SK-N-SH (cell line): ENCODE measurements around the gene SPRED2. TPM values are rescaled to one million over a fixed set of nuclear protein-coding genes. Genes with fewer than 3 reads are reported as not detected.

ENCODE experiments used
- CTCF ChIA-PET: fragments of 300-600, 350-600 bp; formaldehyde crosslinking; extraction: SDS; loops from one replicate; lab custom pipeline; 2021; lab: Yijun Ruan, JAX
- POLR2A ChIA-PET: fragments of 350-600 bp; sonication (Branson Sonifier 250); formaldehyde crosslinking; extraction: SDS; loops from one replicate; lab custom pipeline; 2020; ENCODE audit warnings: antibody characterized with exemption, inconsistent platforms; lab: Yijun Ruan, JAX
- DNase-seq: peaks from one replicate; pipeline ENCODE4 v3.0.0; 2012
- H2AFZ ChIP-seq: fragments of 200-600 bp; sonication (generic); 2 replicates; pipeline ENCODE4 v1.8.1; 2016; ENCODE audit warnings: antibody characterized with exemption, mild to moderate bottlenecking, low read depth
- H3F3A ChIP-seq: fragments of 200-600 bp; sonication (generic); replicated peaks from 2 replicates; pipeline ENCODE3; 2016; ENCODE audit warnings: antibody characterized with exemption, mild to moderate bottlenecking; ENCODE audit not compliant: insufficient read depth
- H3K27ac ChIP-seq, 2 experiments: fragments of 200-500 bp in 1 of 2; fragments of 200-600 bp in 1 of 2; sonication (Bioruptor generic) in 1 of 2; sonication (generic), shearing (Covaris generic) in 1 of 2; 2 replicates each; pipeline versions ENCODE4 v1.5.1 to v1.6.1; 2014 to 2016; ENCODE audit warnings: low read depth in 2 of 2, inconsistent platforms in 1 of 2, low read length in 1 of 2, mild to moderate bottlenecking in 1 of 2, mixed read lengths in 1 of 2
- H3K27me3 ChIP-seq: fragments of 200-600 bp; sonication (generic), shearing (Covaris generic); 2 replicates; pipeline ENCODE4 v1.6.1; 2016; ENCODE audit warnings: mixed run types; ENCODE audit not compliant: insufficient read depth
- H3K36me3 ChIP-seq, 2 experiments: fragments of 200-500 bp in 1 of 2; fragments of 200-600 bp in 1 of 2; sonication (Bioruptor generic) in 1 of 2; sonication (generic) in 1 of 2; replicated peaks in 1 of 2; 2 replicates each; pipeline versions ENCODE3 to v1.5.1; 2014 to 2016; ENCODE audit warnings: low read length in 1 of 2, mild to moderate bottlenecking in 1 of 2; ENCODE audit not compliant: insufficient read depth in 2 of 2, control insufficient read depth in 1 of 2
- H3K4me1 ChIP-seq, 2 experiments: fragments of 200-500 bp in 1 of 2; fragments of 200-600 bp in 1 of 2; sonication (Bioruptor generic) in 1 of 2; sonication (generic), shearing (Covaris generic) in 1 of 2; 2 replicates each; pipeline versions ENCODE4 v1.5.1 to v1.6.1; 2014 to 2016; ENCODE audit warnings: low read depth in 1 of 2, low read length in 1 of 2, mixed run types in 1 of 2; ENCODE audit not compliant: insufficient read depth in 2 of 2, control insufficient read depth in 1 of 2
- H3K4me2 ChIP-seq: fragments of 200-600 bp; sonication (generic), shearing (Covaris generic); 2 replicates; pipeline ENCODE4 v1.6.1; 2017; ENCODE audit warnings: mixed run types
- H3K4me3 ChIP-seq, 2 experiments: fragments of 200-500 bp in 1 of 2; fragments of 200-600 bp in 1 of 2; sonication (Bioruptor generic) in 1 of 2; sonication (generic), shearing (Covaris generic) in 1 of 2; 2 replicates each; pipeline versions ENCODE4 v1.5.1 to v1.8.1; 2014 to 2016; ENCODE audit warnings: low read depth in 2 of 2, inconsistent platforms in 1 of 2, low read length in 1 of 2, mild to moderate bottlenecking in 1 of 2, mixed read lengths in 1 of 2, moderate library complexity in 1 of 2
- H3K79me2 ChIP-seq: fragments of 200-600 bp; sonication (generic); 2 replicates; pipeline ENCODE4 v1.8.1; 2017; ENCODE audit warnings: mild to moderate bottlenecking; ENCODE audit not compliant: insufficient read depth
- H3K9ac ChIP-seq: fragments of 200-600 bp; sonication (generic); 2 replicates; pipeline ENCODE4 v1.6.1; 2017; ENCODE audit warnings: mixed run types
- H3K9me2 ChIP-seq: fragments of 200-600 bp; sonication (generic); 2 replicates; pipeline ENCODE4 v1.6.1; 2017; ENCODE audit warnings: mixed run types
- H3K9me3 ChIP-seq: fragments of 200-600 bp; sonication (generic); 2 replicates; pipeline ENCODE4 v1.6.1; 2017; ENCODE audit warnings: mixed run types, mild to moderate bottlenecking, moderate library complexity
- H4K20me1 ChIP-seq: fragments of 200-600 bp; sonication (generic); 2 replicates; pipeline ENCODE4 v1.6.1; 2017; ENCODE audit warnings: mild to moderate bottlenecking, mixed run types; ENCODE audit not compliant: insufficient read depth
- EP300 ChIP-seq, 2 experiments: IDR thresholded peaks; 2 replicates each; pipeline versions ENCODE4 v1.4.0 to v1.6.1; 2012; ENCODE audit warnings: borderline replicate concordance in 1 of 2, low read depth in 1 of 2, low read length in 1 of 2
- FOXM1 ChIP-seq: IDR thresholded peaks from 2 replicates; pipeline ENCODE4 v1.4.0; 2012; ENCODE audit warnings: low read depth, mild to moderate bottlenecking
- GATA2 ChIP-seq: sonication (generic); formaldehyde crosslinking; IDR thresholded peaks from 2 replicates; pipeline ENCODE4 v1.5.0; 2020; ENCODE audit warnings: mild to moderate bottlenecking, missing genetic modification reagents
- IRF3 ChIP-seq: fragments of 150-350 bp; IDR thresholded peaks from 2 replicates; pipeline ENCODE4 v1.6.1; 2016; ENCODE audit warnings: mild to moderate bottlenecking, low read depth, low read length
- MAX ChIP-seq: IDR thresholded peaks from 2 replicates; pipeline ENCODE4 v1.4.0; 2012; ENCODE audit warnings: low read depth
- MEF2A ChIP-seq: IDR thresholded peaks from 2 replicates; pipeline ENCODE4 v1.4.0; 2012; ENCODE audit warnings: low read depth, borderline replicate concordance
- NRF1 ChIP-seq: IDR thresholded peaks from 2 replicates; pipeline ENCODE4 v1.6.1; 2012; ENCODE audit warnings: low read depth, mild to moderate bottlenecking, low read length
- PBX3 ChIP-seq: IDR thresholded peaks from 2 replicates; pipeline ENCODE4; 2012
- RCOR1 ChIP-seq: fragments of 150-350 bp; IDR thresholded peaks from 2 replicates; pipeline ENCODE4 v1.6.1; 2017; ENCODE audit warnings: antibody characterized with exemption, low read length
- RFX5 ChIP-seq: IDR thresholded peaks from 2 replicates; pipeline ENCODE4 v1.6.1; 2012; ENCODE audit warnings: mild to moderate bottlenecking, improper control_type of control experiment, low read length
- TAF1 ChIP-seq: IDR thresholded peaks from 2 replicates; pipeline ENCODE4 v1.6.1; 2012; ENCODE audit warnings: low read depth, mild to moderate bottlenecking, low read length, moderate library complexity, borderline replicate concordance
- TEAD4 ChIP-seq: IDR thresholded peaks from 2 replicates; pipeline ENCODE4 v1.4.0; 2012; ENCODE audit warnings: mild to moderate bottlenecking, borderline replicate concordance; ENCODE audit not compliant: insufficient read depth
- USF2 ChIP-seq: fragments of 150-350 bp; IDR thresholded peaks from 2 replicates; pipeline ENCODE4 v1.6.1; 2017; ENCODE audit warnings: antibody characterized with exemption, low read length, low read depth, borderline replicate concordance
- WGBS: methylation state at CpG from one replicate; pipeline ENCODE4 v1.1.6; 2017; ENCODE audit warnings: low lambda C conversion rate; 5-methylcytosine and 5-hydroxymethylcytosine counted together
- polyA plus RNA-seq, 3 experiments: library from polyadenylated mRNA; depleted of rRNA; stranded (reverse); fragments of >200 nt; gene quantifications; 2 replicates each; pipeline ENCODE4 v1.2.3, GENCODE V29; 2012

The SPRED2 gene
- polyA plus RNA-seq, 1 of the 3 experiments (the other 2 are of a cell fraction) = 21.9 TPM

- Histone ChIP-seq H3K4me3 (no peak overlapping the region), H3K79me2 (peaks cover 99% of the 10 kb centered on the region)
- CTCF ChIA-PET = interaction anchor here (1.0 kb wide), 1 partner anchor 18 kb away, joined by 5 read pairs; no protein-coding TSS in a partner anchor
Observed at GRCh38 chr2:65396348-65397026, 35.9 kb downstream of the SPRED2 start.

More at GRCh38 chr2:65396348-65397026, 35.9 kb downstream of the SPRED2 start:
- Histone ChIP-seq H3K4me1 (peaks cover 10 to 26% of the 10 kb centered on the region in 2 experiments; a peak in 3 of 4 replicates), H3K4me2 (0 out of 2 replicates have a peak overlapping the region, but pooled peaks have one; percentile 21), H3K9me3 (no peaks in the 10 kb centered on the region), H2AFZ (no peak overlapping the region), H3F3A (peaks cover 2% of the 10 kb centered on the region), H4K20me1 (peaks cover 99% of the 10 kb centered on the region), H3K9me2 (no peaks in the 10 kb centered on the region), H3K27me3 (no peaks in the 10 kb centered on the region), H3K36me3 (no peaks in the 10 kb centered on the region), H3K27ac (no peak overlapping the region), H3K9ac (no peak overlapping the region)
- POLR2A ChIA-PET = no interaction called here
- 75% methylated on average over 7 of the region's 7 CpGs for WGBS
- DNase-seq = no peak
- TF ChIP-seq FOXM1 (no peak), PBX3 (no peak), NRF1 (no peak), USF2 (no peak), TAF1 (no peak), RFX5 (no peak), EP300 (IDR thresholded peaks at IDR 0.05; ENCODE audit: borderline replicate concordance in 1 of 2, low read depth in 1 of 2, low read length in 1 of 2) (no peak), IRF3 (no peak), GATA2 (CRISPR knock-in tag) (no peak), TEAD4 (no peak), MAX (no peak), MEF2A (no peak), RCOR1 (no peak)
